HL-60 (cell line): ENCODE results near the gene CEP89.
"Not testable (repeated sequence)": the region's sequence is repeated elsewhere in the genome, so short reads cannot be mapped to it uniquely, and the experiment has no call there.

Source experiments
- DNase-seq, 2 experiments: peaks; one replicate each; pipeline ENCODE4 v3.0.0-alpha.2; 2010 to 2020; ENCODE audit warnings: low read depth in 1 of 2, low spot score in 1 of 2
- H3K27ac ChIP-seq: fragments of 250-450 bp; sonication (Bioruptor Pico); replicated peaks from 2 replicates; pipeline ENCODE4 v1.5.1; 2020; ENCODE audit warnings: mild to moderate bottlenecking, moderate library complexity
- H3K27me3 ChIP-seq: fragments of 250-450 bp; sonication (Bioruptor Pico); 2 replicates; pipeline ENCODE4 v1.5.1; 2021; ENCODE audit warnings: mild to moderate bottlenecking, moderate library complexity; ENCODE audit not compliant: insufficient read depth, poor library complexity, severe bottlenecking
- H3K4me3 ChIP-seq: replicated peaks from 2 replicates; pipeline ENCODE4 v1.5.1; 2011; ENCODE audit warnings: mild to moderate bottlenecking, control low read depth, low read length; ENCODE audit not compliant: insufficient read depth
- GABPA ChIP-seq: IDR thresholded peaks from 2 replicates; pipeline ENCODE4 v1.6.1; 2012; ENCODE audit warnings: low read depth
- POLR2AphosphoS5 ChIP-seq: IDR thresholded peaks from 2 replicates; pipeline ENCODE4 v1.6.1; 2012; ENCODE audit warnings: low read depth
- SPI1 ChIP-seq: IDR thresholded peaks from 2 replicates; pipeline ENCODE4 v1.6.1; 2012; ENCODE audit warnings: low read depth, mild to moderate bottlenecking, borderline replicate concordance
- TF ChIP-seq, protein P1 (sequence below): IDR thresholded peaks from one replicate; pipeline ENCODE4 v1.5.1; 2011; ENCODE audit warnings: low read length, control low read depth, inconsistent platforms; ENCODE audit not compliant: insufficient read depth
- TF ChIP-seq, protein P2 (sequence below): IDR thresholded peaks from 2 replicates; pipeline ENCODE4 v1.6.1; 2012; ENCODE audit warnings: low read depth; ENCODE audit not compliant: insufficient replicate concordance

Gene CEP89

GRCh38 chr19:32859591-32859990 lies 112.2 kb downstream of the CEP89 start:
- Histone ChIP-seq H3K27ac (no peak overlapping the region), H3K4me3 (no peak overlapping the region), H3K27me3 (no peaks in the 10 kb centered on the region)
- DNase-seq, result no peak
- TF ChIP-seq, protein P1, sequence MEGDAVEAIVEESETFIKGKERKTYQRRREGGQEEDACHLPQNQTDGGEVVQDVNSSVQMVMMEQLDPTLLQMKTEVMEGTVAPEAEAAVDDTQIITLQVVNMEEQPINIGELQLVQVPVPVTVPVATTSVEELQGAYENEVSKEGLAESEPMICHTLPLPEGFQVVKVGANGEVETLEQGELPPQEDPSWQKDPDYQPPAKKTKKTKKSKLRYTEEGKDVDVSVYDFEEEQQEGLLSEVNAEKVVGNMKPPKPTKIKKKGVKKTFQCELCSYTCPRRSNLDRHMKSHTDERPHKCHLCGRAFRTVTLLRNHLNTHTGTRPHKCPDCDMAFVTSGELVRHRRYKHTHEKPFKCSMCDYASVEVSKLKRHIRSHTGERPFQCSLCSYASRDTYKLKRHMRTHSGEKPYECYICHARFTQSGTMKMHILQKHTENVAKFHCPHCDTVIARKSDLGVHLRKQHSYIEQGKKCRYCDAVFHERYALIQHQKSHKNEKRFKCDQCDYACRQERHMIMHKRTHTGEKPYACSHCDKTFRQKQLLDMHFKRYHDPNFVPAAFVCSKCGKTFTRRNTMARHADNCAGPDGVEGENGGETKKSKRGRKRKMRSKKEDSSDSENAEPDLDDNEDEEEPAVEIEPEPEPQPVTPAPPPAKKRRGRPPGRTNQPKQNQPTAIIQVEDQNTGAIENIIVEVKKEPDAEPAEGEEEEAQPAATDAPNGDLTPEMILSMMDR, result no peak

GRCh38 chr19:32858559-32858958 lies 113.2 kb downstream of the CEP89 start:
- no peak overlapping the region for H3K27ac ChIP-seq
- no peak for DNase-seq
- H3K4me3 ChIP-seq, result no peak overlapping the region
- no peaks in the 10 kb centered on the region for H3K27me3 ChIP-seq
- TF ChIP-seq, protein P1, result no peak
- TF ChIP-seq POLR2AphosphoS5 (no peak), GABPA (no peak), SPI1 (no peak)
- TF ChIP-seq, protein P2, sequence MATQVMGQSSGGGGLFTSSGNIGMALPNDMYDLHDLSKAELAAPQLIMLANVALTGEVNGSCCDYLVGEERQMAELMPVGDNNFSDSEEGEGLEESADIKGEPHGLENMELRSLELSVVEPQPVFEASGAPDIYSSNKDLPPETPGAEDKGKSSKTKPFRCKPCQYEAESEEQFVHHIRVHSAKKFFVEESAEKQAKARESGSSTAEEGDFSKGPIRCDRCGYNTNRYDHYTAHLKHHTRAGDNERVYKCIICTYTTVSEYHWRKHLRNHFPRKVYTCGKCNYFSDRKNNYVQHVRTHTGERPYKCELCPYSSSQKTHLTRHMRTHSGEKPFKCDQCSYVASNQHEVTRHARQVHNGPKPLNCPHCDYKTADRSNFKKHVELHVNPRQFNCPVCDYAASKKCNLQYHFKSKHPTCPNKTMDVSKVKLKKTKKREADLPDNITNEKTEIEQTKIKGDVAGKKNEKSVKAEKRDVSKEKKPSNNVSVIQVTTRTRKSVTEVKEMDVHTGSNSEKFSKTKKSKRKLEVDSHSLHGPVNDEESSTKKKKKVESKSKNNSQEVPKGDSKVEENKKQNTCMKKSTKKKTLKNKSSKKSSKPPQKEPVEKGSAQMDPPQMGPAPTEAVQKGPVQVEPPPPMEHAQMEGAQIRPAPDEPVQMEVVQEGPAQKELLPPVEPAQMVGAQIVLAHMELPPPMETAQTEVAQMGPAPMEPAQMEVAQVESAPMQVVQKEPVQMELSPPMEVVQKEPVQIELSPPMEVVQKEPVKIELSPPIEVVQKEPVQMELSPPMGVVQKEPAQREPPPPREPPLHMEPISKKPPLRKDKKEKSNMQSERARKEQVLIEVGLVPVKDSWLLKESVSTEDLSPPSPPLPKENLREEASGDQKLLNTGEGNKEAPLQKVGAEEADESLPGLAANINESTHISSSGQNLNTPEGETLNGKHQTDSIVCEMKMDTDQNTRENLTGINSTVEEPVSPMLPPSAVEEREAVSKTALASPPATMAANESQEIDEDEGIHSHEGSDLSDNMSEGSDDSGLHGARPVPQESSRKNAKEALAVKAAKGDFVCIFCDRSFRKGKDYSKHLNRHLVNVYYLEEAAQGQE, result no peak

DNA sequence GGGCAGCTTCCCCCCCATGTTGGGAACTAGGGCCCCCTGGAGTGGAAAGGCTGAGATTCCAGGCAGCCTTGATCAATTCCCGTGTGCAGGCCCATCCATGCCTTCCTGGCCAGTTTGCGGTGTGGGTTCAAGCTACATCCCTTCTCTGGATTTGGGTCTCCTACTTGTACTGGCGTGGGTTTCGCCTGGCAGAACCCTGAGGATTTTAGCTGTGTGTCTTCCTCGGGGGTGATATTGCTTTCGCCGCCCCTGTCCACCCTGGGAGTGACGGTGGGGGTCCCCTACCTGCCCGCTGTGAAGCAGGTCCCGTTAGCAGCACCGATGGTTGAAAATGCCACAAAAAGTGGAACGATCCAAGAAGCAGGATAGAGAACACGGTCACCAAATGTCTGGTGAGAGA lies 113.6 kb downstream of the CEP89 start:
- Histone ChIP-seq H3K4me3 (no peak overlapping the region), H3K27me3 (no peaks in the 10 kb centered on the region), H3K27ac (no peak overlapping the region)
- TF ChIP-seq, protein P2, result no peak
- TF ChIP-seq POLR2AphosphoS5 (no peak), GABPA (no peak), SPI1 (no peak)
- TF ChIP-seq, protein P1, result no peak
- DNase-seq, result no peak

DNA sequence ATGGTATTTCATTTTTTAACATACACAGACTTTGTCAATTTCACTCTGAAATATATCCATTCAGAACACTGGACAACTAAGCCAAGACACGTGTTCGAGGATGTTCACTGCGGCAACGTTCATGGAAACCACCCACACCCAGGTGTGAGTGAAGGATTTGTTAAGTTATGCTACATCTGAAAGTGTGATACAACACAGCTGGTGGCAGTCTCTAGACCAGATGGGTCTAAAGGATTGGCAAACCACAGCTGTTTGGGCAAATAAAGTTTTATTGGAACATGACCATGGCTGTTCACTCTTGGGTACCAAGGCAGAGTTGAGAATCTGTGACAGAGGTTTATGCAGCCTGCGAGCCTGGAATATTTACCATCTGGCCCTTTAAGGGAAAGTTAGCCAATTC lies 114.2 kb downstream of the CEP89 start:
- Histone ChIP-seq H3K27me3 (no peaks in the 10 kb centered on the region), H3K4me3 (no peak overlapping the region), H3K27ac (no peak overlapping the region)
- no peak for TF ChIP-seq SPI1
- TF ChIP-seq, protein P1, result no peak
- TF ChIP-seq GABPA, result no peak
- TF ChIP-seq POLR2AphosphoS5, result no peak
- TF ChIP-seq, protein P2, result no peak
- DNase-seq, result no peak

- H3K27ac ChIP-seq, H3K27me3 ChIP-seq, H3K4me3 ChIP-seq, DNase-seq: not testable (repeated sequence)
Observed at GRCh38 chr19:32856818-32857217, 114.9 kb downstream of the CEP89 start.
